Activated CD4-positive, CD25-positive, alpha-beta regulatory T cell treated with anti-CD3 and anti-CD28 coated beads, Interleukin-2, amount 50 U/mL, for 24 hours (primary cell): ENCODE measurements around the gene HMGN3.

Experiments used
- ATAC-seq, 2 donors: fragments of 150-1000 bp; cut with Tn5 transposase; one replicate each; pipeline ENCODE4 v1.10.0; 2021; ENCODE audit warnings: mild to moderate bottlenecking in 1 of 2, moderate library complexity in 1 of 2

The HMGN3 gene

DNA sequence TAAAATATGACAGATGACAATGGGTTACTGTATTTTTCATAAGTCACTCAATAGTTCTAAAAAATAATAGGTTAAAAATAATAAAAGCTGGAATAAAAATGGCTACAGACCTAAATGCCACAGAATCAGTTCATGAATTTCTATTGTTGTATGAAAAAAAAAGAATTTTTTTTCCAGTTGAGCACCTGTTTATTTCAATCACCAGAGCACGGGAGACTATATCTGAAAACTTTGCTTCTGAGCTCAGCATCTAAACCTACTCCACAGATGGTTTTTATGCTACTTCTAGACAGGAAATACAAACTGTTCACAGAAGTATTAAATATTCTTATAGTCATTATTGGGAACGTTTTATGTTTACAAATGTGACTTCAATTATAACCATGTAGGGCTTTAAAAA, 50.4 kb downstream of the HMGN3 start:
- no peak for ATAC-seq

DNA sequence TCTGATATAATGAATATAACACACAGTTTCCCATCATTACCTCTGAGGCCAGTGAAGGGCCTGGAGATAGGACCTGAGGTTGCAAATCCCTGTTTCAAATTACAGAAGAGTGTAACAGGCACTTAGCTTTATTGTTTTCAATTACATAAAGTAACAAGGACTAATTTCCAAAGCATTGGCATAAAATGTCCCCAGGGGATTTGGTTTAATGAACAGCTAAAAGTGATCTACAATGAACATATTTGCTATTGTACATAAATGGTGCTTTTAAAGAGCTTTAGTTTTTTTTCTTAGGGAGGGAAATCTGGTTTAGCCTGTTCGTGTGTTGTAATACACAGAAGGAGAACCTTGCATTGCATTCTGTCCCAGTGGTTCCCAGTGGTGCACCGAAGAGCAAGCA, 54.4 kb downstream of the HMGN3 start:
- no peak for ATAC-seq

DNA sequence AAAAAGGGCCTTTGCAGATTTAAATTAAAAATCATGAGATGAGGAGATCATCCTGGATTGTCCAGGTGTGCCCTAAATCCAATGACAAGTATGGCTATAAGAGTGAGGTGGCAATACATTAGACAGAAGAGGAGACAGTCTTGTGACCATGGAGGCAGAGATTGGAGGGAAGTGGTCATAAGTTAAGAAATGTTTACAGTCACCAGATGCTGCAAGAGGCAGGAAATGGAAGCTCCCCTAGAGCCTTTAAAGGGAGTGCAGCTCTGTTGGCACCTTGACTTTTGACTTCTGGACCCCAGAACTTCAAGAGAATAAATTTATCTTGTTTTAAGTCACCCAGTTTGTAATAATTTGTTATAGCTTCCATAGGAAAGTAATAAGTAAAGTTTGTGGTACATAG, 61.1 kb downstream of the HMGN3 start:
- ATAC-seq: no peak

DNA sequence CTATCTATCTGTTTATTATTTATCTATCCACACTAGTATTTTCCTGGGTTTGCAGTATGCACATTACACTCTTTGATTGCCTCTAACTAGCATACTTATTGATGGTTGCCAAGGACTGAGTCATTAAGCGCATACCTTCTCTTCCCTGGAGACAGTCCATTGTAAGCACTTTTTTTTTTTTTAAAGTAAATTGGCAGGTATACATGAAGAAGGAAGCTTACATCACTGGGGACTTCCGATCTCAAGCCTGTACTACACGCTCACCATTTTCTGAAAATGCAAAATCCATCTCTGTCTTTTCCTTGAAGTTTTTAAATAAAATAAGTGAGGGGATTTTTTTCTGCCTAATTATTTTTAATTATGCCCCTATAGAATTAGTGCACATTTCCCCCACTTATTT, 63.5 kb downstream of the HMGN3 start:
- ATAC-seq: no peak

DNA sequence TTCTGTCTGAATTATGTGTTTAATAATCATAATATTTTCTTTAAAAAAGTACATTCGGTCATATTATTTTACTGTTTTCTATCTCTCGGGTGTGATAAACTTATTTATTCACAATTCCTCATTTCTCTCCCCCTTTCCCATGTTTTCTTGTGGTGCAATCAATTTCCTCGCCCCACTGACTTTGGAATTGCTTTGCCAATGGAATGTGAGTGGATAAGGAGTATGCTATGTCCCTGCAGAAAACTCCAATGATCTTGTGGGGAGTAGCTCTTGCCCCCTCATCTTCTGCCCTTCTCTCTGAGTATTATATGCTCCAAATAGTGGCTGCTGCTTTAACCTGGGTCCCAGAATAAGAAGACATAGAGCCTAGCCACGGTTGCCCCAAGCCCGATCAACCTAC, 64.1 kb downstream of the HMGN3 start:
- ATAC-seq: no peak

DNA sequence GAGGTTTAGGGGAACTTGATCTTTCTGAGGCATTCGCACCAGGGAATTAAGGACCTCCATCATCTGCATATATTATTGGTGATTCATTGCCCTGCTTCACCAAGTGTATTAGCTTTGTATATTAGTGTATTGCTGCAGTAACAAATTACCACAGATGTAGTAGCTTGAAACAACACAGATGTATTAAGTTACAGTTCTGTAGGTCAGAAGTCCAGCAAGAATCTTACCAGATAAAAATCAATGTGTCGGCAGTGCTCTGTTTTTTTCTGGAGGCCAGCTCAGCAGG, 65.8 kb downstream of the HMGN3 start:
- ATAC-seq: no peak

DNA sequence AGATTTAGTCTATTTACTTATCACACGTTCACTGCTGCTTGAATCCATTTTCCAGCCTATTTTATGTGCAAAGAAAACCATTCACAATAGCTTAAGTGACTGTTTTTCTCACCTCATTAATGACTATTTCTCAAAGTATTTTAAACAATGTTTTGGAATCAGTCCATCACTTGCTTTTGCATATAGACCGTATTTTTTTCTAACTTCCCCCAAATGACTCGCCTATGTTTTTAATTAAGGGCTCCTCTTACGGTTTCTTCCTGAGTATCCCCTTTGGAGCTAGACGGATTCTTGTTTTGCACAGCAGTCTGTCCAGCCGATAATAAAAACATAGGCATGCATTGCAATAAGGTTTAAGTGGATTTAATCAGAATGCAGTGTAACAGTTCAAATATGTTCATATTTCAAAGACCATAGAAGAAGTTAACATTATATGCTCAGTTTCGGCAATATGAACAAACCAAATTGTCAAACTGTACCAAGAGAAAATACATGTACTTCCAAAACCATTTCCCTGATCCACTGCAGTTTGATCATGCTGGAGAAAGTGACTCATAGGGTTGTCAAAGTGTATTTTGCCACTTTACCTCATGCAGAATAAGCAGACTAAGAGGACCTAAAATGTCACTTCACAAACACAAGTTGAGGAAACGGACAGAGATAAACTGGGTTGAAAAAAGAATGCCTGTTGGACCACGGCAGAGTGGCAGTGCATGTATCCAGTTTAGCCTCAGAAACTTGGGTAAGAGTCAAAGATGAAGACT, 66.4 kb downstream of the HMGN3 start:
- ATAC-seq: no peak

DNA sequence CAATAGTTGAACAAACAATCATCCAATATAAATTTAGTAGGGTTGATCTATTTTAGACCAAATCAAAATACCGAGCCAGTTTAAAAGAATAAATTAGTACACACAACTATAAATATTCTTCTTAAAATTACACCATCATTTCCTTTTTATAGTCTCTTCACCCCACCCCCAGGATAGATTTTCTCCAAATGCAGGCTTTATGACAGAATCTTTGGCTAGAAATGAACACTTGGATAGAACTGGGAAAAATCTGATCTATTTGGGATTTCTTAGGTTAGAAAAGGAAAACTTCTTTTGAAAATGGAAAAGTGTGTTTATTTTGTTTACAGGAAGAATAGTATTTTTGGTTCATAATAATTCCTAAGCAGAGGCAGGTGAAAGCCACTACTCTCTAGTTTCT, 74.6 kb downstream of the HMGN3 start:
- no peak for ATAC-seq

DNA sequence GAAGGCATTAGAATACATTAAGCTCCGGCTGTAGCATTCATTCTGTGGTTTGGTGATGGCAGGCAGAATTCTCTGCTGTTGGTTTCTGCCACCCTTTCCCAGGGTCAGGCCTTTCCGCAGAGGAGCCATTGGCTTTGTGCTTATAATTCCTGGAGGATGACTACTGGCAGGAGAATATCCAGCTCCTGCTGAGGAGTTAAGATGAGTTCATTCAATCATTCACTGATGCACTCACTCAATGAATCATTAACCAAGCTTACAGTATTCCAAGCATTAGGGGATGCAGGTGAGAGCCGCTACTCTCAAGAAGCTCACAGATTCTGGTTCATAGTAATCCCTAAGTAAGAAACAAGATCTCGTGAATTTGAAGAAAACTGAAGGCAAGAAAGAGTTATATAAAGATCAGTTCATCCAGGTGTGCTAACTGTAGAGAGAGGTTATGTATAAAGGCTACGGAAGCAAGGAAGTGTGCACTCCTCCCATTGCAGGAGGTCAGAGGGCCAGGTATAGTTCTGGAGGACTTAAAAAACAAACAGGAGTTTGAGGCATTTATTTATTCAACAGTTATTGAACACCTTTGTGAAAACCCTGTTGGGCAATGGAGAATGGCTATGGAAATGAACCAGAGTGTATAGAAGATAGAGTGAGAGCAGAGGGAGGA, 75.5 kb downstream of the HMGN3 start:
- ATAC-seq: no peak

DNA sequence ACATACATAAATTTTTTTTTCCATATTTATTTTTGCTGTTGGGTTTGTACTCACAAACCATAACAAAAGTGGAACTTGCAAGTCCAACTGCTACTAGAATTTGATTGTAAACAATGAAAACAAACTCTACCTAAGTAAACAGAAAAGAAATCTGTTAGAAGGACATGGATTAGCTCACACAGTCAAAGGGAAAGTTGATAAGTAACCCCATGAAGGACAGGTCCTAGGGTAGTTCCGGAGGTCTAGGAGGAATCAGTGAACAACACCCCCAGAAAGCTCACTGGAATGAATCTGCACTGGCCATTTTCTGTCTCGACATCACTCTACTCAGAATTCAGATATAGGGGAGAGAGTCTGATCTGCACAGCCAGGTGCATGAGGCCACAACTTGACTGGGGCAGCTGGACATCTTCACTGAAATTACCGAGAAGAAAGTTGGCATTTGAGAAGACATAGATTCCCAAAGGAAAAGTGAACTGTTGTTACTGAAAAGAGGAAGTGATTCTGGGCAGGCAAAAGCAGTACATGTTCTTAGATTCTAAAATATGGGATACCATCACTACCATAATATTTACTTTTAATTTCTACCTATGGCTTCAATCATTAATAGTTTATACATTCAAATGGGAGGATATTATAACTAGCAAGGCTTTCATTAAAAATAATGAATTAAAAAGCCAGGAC, 76.4 kb downstream of the HMGN3 start:
- ATAC-seq: no peak

DNA sequence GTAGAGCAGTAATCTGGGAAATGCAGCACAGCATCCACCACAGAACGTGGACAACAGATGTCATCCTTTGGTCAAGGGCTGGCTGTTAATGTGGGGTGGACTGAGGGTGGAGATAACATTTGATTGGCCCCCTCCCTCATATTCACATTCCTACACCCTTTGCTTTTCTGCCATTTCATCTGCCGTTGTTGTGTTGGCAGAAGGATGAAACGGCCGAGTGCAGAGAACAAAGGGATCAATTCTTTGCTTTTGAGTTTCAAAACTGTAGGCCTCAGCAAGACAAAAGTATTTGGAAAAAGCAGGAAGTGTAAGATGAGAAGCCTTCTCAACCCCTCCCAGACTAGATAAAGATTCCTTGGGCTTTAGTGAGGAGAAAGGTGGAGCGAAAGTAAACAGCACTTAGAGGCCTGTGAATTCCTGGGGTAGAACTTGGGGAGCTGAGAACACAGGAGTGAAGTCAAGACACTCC, 82.2 kb downstream of the HMGN3 start:
- ATAC-seq: no peak
